ENCODE results near the gene MTMR8.

- TF ChIP-seq, protein P1, sequence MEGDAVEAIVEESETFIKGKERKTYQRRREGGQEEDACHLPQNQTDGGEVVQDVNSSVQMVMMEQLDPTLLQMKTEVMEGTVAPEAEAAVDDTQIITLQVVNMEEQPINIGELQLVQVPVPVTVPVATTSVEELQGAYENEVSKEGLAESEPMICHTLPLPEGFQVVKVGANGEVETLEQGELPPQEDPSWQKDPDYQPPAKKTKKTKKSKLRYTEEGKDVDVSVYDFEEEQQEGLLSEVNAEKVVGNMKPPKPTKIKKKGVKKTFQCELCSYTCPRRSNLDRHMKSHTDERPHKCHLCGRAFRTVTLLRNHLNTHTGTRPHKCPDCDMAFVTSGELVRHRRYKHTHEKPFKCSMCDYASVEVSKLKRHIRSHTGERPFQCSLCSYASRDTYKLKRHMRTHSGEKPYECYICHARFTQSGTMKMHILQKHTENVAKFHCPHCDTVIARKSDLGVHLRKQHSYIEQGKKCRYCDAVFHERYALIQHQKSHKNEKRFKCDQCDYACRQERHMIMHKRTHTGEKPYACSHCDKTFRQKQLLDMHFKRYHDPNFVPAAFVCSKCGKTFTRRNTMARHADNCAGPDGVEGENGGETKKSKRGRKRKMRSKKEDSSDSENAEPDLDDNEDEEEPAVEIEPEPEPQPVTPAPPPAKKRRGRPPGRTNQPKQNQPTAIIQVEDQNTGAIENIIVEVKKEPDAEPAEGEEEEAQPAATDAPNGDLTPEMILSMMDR (IDR thresholded peaks at IDR 0.05 in 8 of 11, conservative IDR thresholded peaks at IDR 0.05 in 3 of 11), result no peak
- TF ChIP-seq POLR2A (IDR thresholded peaks at IDR 0.05) (no peak), POLR2AphosphoS5 (IDR thresholded peaks at IDR 0.05) (no peak)
These were observed 52.4 kb downstream of the MTMR8 start for GRCh38 chrX:64342811-64343210.

Measured in spleen (tissue), 7 donors.